Esophagus muscularis mucosa (tissue), 3 donors: Measurements from ENCODE around the gene COX18.

ENCODE experiments used
- CTCF ChIP-seq, 3 experiments: fragments of 200-600 bp in 2 of 3; fragments of 450-650 bp in 1 of 3; sonication (generic) in 2 of 3; IDR thresholded peaks; one replicate each; pipeline ENCODE4 v1.5.1; 2017 to 2019; ENCODE audit warnings: antibody characterized with exemption in 3 of 3, mild to moderate bottlenecking in 2 of 3, moderate library complexity in 1 of 3
- POLR2A ChIP-seq: fragments of 450-650 bp; IDR thresholded peaks from one replicate; pipeline ENCODE4 v1.6.1; 2017; ENCODE audit warnings: antibody characterized with exemption, moderate library complexity, mild to moderate bottlenecking, low read depth
- POLR2AphosphoS5 ChIP-seq, 2 donors: sonication (generic); formaldehyde crosslinking; IDR thresholded peaks; one replicate each; pipeline ENCODE4 v1.6.1; 2017; ENCODE audit warnings: antibody characterized with exemption in 2 of 2

- TF ChIP-seq CTCF (IDR thresholded peaks at IDR 0.05) (no peak), POLR2A (no peak), POLR2AphosphoS5 (IDR thresholded peaks at IDR 0.05) (no peak)
Observed at GRCh38 chr4:73098713-73099112, 29.2 kb upstream of the COX18 start.
